ENCODE measurements around the gene PEX5L. TPM values are rescaled to one million over a fixed set of nuclear protein-coding genes. Genes with fewer than 3 reads are reported as not detected.

PEX5L gene
- total and polyA plus RNA-seq, 10 of the 15 experiments (the other 5 are each of a cell fraction or from before 2014, with no cell fraction given), result 0.11 to 17.0 (median 0.50) TPM

- SMC1A ChIA-PET (ENCODE audit: uncharacterized antibody, unreplicated experiment), result interaction anchor here (0.5 to 1.1 kb wide), 3 partner anchors 20 to 626 kb away, joined by 3 read pairs; no protein-coding TSS in a partner anchor
- DNase-seq (ENCODE audit: low read depth, low spot score), result no peak
- Histone ChIP-seq H3K79me2 (ENCODE audit: control insufficient read depth, insufficient read depth, low read length) (no peaks in the 10 kb centered on the region), H3K9me3 (replicated peaks; ENCODE audit: control insufficient read depth, insufficient read depth, low read length) (peaks cover 1% of the 10 kb centered on the region; the same call in 2 of the 3 replicates), H3K4me2 (ENCODE audit: control insufficient read depth, insufficient read depth) (no peak overlapping the region), H3K4me3 (no peak overlapping the region), H3K27me3 (replicated peaks in 1 of 2; ENCODE audit: control insufficient read depth in 2 of 2, insufficient read depth in 2 of 2, low read length in 1 of 2) (no peaks in the 10 kb centered on the region), H3K27ac (ENCODE audit: control insufficient read depth, insufficient read depth) (no peak overlapping the region), H3K9ac (ENCODE audit: control insufficient read depth, insufficient read depth, low read length) (no peak overlapping the region), H3K4me1 (ENCODE audit: control insufficient read depth, insufficient read depth, low read length) (no peaks in the 10 kb centered on the region), H4K20me1 (ENCODE audit: control insufficient read depth, insufficient read depth) (no peaks in the 10 kb centered on the region), H3K36me3 (ENCODE audit: control insufficient read depth in 2 of 2, insufficient read depth in 2 of 2, low read length in 1 of 2) (peaks cover 5 to 25% of the 10 kb centered on the region in 2 experiments), H2AFZ (ENCODE audit: control insufficient read depth, low read depth, low read length) (no peak overlapping the region)
- in situ Hi-C loops (cut with MboI), result no loop called here
- TF ChIP-seq MYB (IDR thresholded peaks at IDR 0.05; ENCODE audit: borderline replicate concordance, low read depth, low read length) (no peak), BHLHE40 (IDR thresholded peaks at IDR 0.05; ENCODE audit: borderline replicate concordance in 1 of 2, low read depth in 2 of 2, low read length in 1 of 2) (peak in 1 of 2 experiments; percentile 26; a peak in 1 of 4 replicates), RAD51 (IDR thresholded peaks at IDR 0.05) (peak; percentile 89)
- TF ChIP-seq, protein P1, sequence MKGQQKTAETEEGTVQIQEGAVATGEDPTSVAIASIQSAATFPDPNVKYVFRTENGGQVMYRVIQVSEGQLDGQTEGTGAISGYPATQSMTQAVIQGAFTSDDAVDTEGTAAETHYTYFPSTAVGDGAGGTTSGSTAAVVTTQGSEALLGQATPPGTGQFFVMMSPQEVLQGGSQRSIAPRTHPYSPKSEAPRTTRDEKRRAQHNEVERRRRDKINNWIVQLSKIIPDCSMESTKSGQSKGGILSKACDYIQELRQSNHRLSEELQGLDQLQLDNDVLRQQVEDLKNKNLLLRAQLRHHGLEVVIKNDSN (IDR thresholded peaks at IDR 0.05; ENCODE audit: borderline replicate concordance, extremely low read length, insufficient read depth, low read depth, low read length), result peak; percentile 33
- RAD21 ChIA-PET (ENCODE audit: unreplicated experiment), result interaction anchor here (1.4 kb wide), 1 partner anchor 83 kb away, joined by 3 read pairs; no protein-coding TSS in a partner anchor
- no TSS peak for BruUV-seq (replicated peaks)
- no peak for ATAC-seq
- WGBS (ENCODE audit: insufficient coverage, insufficient replicate concordance, low lambda C conversion rate, missing lambda C conversion rate), result 60% methylated on average over 9 of the region's 9 CpGs
- no peak for FAIRE-seq
- intact Hi-C loops (cut with micrococcal nuclease; ENCODE audit: unreplicated experiment), result no loop called here
- CTCF ChIA-PET, result interaction anchor here (2.3 kb wide), 1 partner anchor 42 kb away, joined by 6 read pairs; no protein-coding TSS in a partner anchor
- POLR2A ChIA-PET, result no interaction called here
Observed at GRCh38 chr3:179769411-179770247, 267.1 kb downstream of the PEX5L start.
